ENCODE data around the gene ARL6IP6.

- no peak for TF ChIP-seq CTCF (IDR thresholded peaks at IDR 0.05)
- TF ChIP-seq POLR2A (IDR thresholded peaks at IDR 0.05) = no peak
- TF ChIP-seq POLR2AphosphoS5 (IDR thresholded peaks at IDR 0.05) = no peak
These were observed 17.2 kb upstream of the ARL6IP6 start for GRCh38 chr2:152701198-152701597.
